GM21360 (cell line): ENCODE measurements around the gene TAC4.

Experiments
- ATAC-seq: cut with Tn5 transposase; IDR thresholded peaks from one replicate; pipeline ENCODE4 v1.9.1; 2021; ENCODE audit warnings: mild to moderate bottlenecking, moderate library complexity; ENCODE audit not compliant: unreplicated experiment

Gene TAC4

DNA sequence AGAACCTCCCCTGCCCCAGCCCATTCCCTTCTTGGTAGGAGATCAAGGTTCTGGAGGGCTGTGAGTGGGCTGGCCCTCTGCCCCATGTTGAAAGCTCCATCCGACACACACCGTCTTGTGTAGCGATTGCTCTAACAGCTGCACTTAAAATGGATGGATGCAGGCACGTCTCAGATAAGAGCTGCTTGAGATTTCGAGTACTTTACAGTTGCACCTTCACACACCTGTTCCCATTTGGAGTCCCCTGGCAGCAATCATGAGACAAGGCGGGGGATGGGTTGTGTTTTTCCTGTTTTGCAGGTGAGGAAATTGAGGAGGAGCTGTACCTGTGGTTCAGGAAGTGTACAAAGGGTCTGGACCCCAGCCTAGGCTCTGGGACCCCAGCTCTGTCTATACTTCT lies 25.6 kb upstream of the TAC4 start:
- no peak for ATAC-seq

GRCh38 chr17:49872754-49873377 lies 25.0 kb upstream of the TAC4 start:
- no peak for ATAC-seq

DNA sequence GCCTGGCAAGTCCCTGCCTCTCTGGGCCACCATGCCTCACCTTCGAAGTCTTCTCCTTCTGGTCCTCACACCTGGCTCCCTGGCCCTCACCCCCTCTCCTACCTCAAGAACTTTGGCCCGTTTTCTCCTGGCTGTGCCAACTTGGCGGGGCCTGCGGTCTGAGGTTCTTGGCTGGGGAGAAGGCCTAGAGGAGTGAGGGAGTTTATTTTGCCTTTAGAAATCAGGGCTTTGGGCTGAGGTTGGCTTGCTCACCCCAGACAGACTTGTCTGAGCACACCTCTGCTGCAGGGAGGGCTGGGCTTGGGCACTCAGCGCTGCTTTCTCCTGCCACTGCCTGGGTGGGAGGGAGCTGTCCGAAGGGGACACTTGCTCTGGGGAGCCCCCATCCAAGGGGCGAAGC lies 23.3 kb upstream of the TAC4 start:
- ATAC-seq, result no peak

DNA sequence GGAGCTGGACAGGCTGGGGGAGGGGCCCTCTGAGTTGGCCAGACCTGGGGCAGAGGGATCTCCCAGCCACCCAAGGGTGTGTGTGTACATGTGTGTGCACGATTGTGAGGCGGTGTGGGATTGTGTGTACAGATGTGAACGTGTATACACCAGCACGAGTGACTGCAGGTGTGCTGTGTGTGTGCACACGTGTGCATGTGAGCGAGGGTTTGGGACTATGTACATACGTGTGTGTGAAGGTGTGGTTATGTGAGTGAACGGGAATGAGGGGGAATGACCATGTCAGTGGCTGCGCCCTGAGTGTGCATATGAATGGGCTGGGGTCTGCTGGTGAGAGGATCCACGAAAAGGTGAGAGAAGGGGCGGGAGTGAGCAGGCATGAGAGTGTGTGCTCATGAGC lies 22.4 kb upstream of the TAC4 start:
- no peak for ATAC-seq

GRCh38 chr17:49869038-49869374 lies 21.1 kb upstream of the TAC4 start:
- ATAC-seq, result no peak

- ATAC-seq, result no peak
These were observed 19.1 kb upstream of the TAC4 start for GRCh38 chr17:49866882-49867413.

DNA sequence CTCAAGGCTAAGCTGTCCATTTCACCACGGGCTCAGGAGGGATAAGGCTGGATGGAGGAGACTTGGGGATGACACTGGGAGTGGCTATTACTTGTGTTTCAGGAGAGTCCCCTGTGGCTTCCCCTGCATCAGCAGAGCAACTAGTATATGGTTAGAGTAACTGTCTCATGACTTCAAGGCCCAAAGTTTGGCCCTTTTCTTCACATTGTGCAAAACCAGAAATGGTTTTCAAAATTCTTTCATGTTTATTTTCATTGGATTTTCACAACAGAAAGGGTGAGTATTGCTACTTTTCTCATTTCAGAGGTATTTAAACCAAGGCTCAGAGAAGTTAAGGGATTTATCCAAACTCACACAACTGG lies 18.1 kb upstream of the TAC4 start:
- no peak for ATAC-seq

- ATAC-seq, result no peak
These were observed 15.0 kb upstream of the TAC4 start for GRCh38 chr17:49862781-49863331.

- no peak for ATAC-seq
These were observed 13.4 kb upstream of the TAC4 start for GRCh38 chr17:49861150-49861884.

DNA sequence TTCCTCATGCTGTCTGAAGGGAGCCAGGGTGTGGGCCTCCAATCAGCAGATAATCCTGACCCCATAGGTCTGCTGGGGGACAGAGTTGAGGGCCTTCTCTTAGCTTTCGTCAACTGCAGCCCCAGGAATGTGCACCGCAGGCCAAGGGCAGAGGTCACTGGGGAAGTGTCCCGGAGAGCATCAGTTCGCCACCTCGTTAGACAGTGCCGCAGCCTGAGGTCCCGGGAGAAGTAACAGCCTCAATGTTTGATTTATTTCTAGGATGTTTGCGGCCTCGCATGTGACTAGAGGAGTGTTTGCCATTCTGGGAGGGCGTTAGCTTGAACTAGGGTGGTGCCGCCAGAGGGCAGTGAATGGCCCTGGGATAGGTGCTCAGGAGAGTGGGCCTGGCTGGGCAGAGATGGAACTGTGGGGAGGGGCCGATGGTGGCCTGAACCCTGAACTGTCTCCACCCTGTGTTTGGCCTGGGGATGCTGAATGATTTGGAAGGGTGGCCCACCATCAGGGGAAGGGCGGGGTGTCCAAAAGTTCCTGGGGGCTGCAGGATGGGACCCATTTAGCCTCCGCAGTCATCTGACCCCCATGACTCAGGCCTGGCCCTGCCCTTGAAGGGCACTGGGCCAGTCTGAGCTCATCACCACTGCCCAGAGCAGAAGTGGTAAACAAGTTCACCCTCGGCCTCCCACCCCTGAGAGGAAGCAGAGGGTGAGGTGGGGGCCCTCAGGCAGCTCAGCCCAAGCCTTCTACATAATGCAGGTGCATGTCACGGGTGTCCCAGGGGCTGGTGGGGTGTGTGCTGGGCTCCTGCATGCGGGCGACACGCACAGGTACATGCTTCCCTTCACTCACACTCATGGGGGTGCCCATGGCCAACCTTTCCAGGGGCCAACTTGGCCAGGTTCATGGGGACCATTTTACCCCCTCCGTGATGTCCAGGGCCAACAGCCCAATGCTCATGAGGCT lies 12.4 kb upstream of the TAC4 start:
- no peak for ATAC-seq

GRCh38 chr17:49858796-49859195 lies 10.9 kb upstream of the TAC4 start:
- ATAC-seq, result no peak

- no peak for ATAC-seq
These were observed 6.3 kb upstream of the TAC4 start for GRCh38 chr17:49854126-49854525.

GRCh38 chr17:49853470-49854015 lies 5.7 kb upstream of the TAC4 start:
- ATAC-seq, result no peak

GRCh38 chr17:49851387-49852291 lies 3.8 kb upstream of the TAC4 start:
- ATAC-seq, result peak; percentile 19

- peak; percentile 33 for ATAC-seq
These were observed 3.0 kb upstream of the TAC4 start for GRCh38 chr17:49850772-49851386.

DNA sequence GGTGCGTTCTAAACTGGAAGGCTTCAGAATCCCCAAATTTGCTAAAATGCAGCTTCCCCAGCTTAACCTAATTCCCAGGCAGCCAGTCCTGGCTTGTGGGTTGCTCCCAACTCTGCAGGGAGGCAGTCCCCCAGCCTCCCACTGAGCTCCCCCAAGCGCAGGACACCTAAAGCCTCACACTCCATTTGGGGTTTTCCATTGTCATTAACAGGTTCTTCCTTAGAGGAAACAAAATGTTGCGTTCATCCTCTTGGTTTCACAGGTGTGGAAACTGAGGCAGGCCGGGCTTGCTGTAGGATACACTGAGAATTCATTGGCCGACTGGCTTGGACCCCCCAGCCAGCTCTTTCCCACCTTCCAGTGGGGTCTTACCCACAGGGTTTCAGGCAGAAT lies 2.3 kb upstream of the TAC4 start:
- ATAC-seq, result no peak

GRCh38 chr17:49848739-49849138 lies 870 bp upstream of the TAC4 start:
- ATAC-seq, result no peak

GRCh38 chr17:49846938-49847712 lies 744 bp downstream of the TAC4 start:
- no peak for ATAC-seq

GRCh38 chr17:49845321-49845720 lies 2.5 kb downstream of the TAC4 start:
- no peak for ATAC-seq
